GM12872 (cell line): ENCODE results near the gene INPPL1.

Experiments
- CTCF ChIP-seq: IDR thresholded peaks from 3 replicates; pipeline ENCODE4 v1.5.1; 2011; ENCODE audit warnings: low read depth, mild to moderate bottlenecking, low read length, moderate library complexity; ENCODE audit not compliant: insufficient read depth

Gene INPPL1

GRCh38 chr11:72245263-72245816 lies 20.8 kb downstream of the INPPL1 start:
- no peak for TF ChIP-seq CTCF

- TF ChIP-seq CTCF: no peak
These were observed 23.0 kb downstream of the INPPL1 start for GRCh38 chr11:72247584-72247983.

GRCh38 chr11:72249961-72250360 lies 25.4 kb downstream of the INPPL1 start:
- TF ChIP-seq CTCF: no peak

- TF ChIP-seq CTCF: no peak
These were observed 26.3 kb downstream of the INPPL1 start for GRCh38 chr11:72250661-72251464.

GRCh38 chr11:72251614-72252013 lies 27.0 kb downstream of the INPPL1 start:
- no peak for TF ChIP-seq CTCF

- TF ChIP-seq CTCF: no peak
These were observed 28.8 kb downstream of the INPPL1 start for GRCh38 chr11:72253392-72253791.

- TF ChIP-seq CTCF: no peak
These were observed 29.9 kb downstream of the INPPL1 start for GRCh38 chr11:72254299-72254993.
